ENCODE data around the gene CTIF.

Gene CTIF

DNA sequence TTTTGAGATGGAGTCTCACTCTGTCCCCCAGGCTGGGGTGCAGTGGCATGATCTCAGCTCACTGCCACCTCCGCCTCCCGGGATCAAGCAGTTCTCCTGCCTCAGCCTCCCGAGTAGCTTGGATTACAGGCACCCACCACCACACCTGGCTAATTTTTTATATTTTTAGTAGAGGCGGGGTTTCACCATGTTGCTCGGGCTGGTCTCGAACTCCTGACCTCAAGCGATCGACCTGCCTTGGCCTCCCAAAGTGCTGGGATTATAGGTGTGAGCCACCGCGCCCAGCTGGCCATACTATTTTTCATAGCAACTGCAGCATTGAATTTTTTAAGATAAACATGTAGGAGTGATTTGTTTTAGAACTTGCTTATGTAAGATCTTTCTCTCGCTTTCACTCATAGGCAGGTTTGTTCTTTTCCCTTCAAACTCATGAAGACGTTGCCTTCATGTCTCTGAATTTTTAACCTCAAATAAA, 273.2 kb downstream of the CTIF start:
- peak; percentile 1 for DNase-seq

DNA sequence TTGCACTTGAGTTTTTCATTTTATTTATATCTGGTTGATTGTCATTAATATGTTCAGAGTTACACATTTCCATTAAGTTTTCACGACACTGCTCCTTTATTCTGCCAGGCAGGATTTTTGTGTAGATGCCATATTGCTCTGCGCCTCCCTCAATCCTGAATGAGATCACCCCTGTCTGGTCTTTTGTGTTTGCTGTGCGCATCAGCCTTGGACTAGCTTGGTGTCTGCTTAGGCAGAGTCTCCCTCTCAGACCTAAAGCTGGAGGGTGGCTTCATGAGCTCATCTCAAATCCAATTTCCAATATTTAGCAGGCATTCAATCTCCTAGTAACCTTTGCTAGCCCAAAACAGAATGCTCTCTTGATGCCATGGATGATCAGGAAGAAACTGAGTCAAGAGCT, 274.5 kb downstream of the CTIF start:
- DNase-seq = no peak

GRCh38 chr18:48813833-48814489, 275.1 kb downstream of the CTIF start:
- DNase-seq = no peak

DNA sequence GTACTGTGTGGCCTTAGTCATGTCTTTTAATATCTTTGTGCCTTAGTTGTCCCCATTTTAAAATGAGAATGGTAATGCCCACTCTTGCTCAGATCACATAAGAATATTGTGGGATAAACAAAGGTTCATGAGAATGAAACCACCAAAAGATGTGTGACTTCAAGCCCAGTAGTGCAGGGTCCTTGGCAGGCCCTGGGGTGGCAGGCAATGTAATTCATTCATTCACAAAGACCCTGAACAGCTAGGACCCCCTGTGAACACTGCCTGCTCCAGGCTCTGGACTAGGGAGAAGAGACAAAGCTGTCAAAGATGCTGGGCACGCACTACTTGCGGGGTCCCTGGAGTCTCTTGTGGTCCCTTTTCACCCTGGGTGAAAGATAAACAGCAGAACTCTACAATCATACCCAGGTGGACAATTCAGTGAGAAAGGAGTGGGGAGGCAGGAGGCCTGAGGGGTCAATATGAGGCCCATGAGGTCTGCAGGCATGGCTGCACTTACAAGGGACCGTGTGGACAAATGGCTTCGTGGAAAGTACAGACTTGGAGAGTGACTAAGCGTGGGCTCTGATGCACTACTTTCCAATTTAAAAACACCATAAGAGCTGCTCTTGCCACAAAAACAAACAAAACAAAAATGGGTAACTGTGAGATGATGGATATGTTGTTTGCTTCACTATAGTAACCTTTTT, 275.8 kb downstream of the CTIF start:
- DNase-seq = no peak

GRCh38 chr18:48815179-48815515, 276.3 kb downstream of the CTIF start:
- no peak for DNase-seq

- DNase-seq = no peak
Observed at GRCh38 chr18:48815581-48816324, 276.9 kb downstream of the CTIF start.

GRCh38 chr18:48816554-48816953, 277.7 kb downstream of the CTIF start:
- no peak for DNase-seq

GRCh38 chr18:48817021-48817461, 278.2 kb downstream of the CTIF start:
- no peak for DNase-seq

DNA sequence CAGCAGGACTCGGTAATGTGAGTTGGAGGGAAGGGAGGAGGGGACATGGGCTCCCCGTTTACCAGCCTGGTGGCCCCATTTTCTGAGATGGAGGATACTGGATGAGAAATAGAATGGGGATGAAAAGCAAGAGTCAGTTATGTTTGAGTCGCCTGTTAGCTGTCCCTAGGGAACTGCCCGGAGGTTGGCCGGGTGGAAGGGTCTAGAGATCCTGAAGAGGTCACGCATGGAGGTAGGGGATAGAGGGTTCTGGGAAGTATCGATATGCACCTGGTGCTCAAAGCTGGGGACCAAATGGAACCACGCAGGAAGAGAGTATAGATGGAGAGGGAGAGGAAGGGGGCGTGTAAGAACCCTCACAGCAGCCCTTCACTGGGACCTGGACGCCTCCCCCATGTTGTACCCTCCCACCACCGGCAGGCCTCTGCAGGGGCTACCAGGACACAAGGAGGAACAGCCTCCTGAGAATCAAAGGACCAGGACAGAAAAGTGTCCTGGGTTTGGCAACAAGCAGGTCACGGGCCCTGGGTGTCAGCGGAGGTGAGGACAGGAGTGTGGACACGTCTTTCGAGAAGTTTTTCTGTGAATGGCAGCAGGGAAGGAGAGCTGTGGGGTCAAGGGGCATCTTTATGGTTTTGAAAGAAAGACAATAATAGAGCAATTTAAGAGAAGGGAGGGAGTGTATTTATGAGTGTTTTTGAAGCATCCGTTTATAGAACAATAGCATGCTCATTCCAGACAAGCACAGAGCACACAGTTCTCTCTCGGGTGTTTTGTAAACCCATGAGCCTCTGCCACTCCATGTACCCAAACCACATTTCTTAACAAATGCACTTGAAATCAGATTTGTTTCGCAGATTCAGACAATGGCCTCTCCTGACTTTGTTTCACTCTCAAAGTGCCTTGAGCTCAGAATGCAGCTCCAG, 279.8 kb downstream of the CTIF start:
- no peak for DNase-seq

GRCh38 chr18:48819276-48819675, 280.4 kb downstream of the CTIF start:
- no peak for DNase-seq

- no peak for DNase-seq
Observed at GRCh38 chr18:48819781-48820482, 281.1 kb downstream of the CTIF start.

DNA sequence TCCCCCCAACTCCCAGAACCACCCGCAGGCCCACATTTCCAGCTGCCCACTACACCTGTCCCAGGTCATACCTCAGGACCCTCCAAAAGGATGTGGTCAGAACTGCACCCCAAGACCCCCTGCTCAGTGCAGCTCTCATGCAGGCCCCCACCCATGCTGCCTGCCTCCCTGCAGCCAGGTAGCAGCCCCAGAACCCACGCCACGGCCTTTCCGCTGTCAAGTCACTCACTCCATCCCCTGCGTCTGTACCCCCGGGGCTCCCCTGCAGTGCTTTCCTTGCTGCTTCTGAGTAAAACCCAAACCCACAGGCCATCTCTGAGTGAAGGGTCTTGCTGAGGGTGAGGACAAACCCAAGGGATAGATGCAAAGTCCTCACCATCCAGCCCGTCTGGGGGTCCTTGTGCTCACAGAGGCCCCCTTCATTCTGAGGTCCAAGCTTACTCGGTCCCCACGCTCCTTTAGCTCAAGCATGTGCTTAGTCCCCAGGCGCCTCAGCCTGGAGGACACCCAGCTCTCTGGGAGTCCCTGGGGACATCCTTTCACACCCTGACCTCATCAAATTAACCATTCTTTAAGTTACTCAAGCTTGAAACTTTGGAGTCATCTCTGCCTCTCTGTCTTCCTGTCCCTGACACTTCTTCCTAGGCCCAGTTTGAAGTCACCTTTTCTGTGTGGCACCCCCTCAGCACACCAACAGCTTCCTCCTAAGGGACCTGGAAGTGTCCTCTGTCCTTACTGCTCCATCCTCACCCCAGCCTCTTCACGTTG, 281.8 kb downstream of the CTIF start:
- DNase-seq = no peak

- DNase-seq = no peak
Observed at GRCh38 chr18:48821251-48821590, 282.4 kb downstream of the CTIF start.

- DNase-seq = no peak
Observed at GRCh38 chr18:48821845-48822244, 283.0 kb downstream of the CTIF start.

- no peak for DNase-seq
Observed at GRCh38 chr18:48824231-48824970, 285.6 kb downstream of the CTIF start.

DNA sequence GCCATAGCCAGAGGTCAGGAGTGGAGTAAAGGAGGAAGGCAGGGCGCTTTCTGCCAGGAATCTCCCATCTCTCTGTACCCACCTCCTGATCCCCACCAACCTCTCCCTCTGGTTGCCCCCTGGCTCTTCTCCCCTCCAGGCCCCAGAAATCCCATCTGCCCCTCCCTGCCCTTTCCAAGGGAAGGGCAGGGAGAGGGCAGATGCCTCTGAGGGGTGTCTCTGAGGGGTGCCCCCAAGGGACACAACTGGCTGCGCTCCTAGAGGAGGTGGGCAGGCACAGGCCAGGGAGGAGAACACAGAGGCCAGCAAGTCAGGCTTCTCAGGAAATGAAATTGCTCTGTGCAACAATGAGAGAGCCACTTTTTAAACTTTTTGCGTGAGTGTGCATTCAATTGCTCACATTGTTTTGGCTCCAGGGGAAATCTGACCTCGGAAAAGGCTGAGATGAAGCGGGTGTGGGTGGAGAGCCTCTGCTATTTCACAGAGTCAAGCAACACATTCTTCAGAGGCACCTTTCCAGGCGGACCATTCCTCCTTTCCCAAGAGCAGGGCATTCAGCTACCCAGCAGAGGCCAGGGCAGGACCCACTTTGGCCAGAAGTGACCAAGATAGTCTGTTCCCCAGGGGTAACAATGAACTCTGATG, 286.4 kb downstream of the CTIF start:
- no peak for DNase-seq

- DNase-seq = no peak
Observed at GRCh38 chr18:48826271-48826670, 287.4 kb downstream of the CTIF start.

- DNase-seq = no peak
Observed at GRCh38 chr18:48826806-48827205, 288.0 kb downstream of the CTIF start.

GRCh38 chr18:48827291-48828193, 288.7 kb downstream of the CTIF start:
- no peak for DNase-seq

All from activated naive CD4-positive, alpha-beta T cell treated with anti-CD3 and anti-CD28 coated beads, Interleukin-2, amount 50 U/mL, for 16 hours (primary cell).